GM23338 (cell line): ENCODE data around the gene LRP1B. TPM values are rescaled to one million over a fixed set of nuclear protein-coding genes. Genes with fewer than 3 reads are reported as not detected.

ENCODE experiments used
- ATAC-seq: fragments of 200-7000 bp; cut with Tn5 transposase; 3 replicates; pipeline ENCODE4 v1.9.1; 2020
- DNase-seq: peaks from one replicate; pipeline ENCODE4 v3.0.0-alpha.2; 2015; ENCODE audit warnings: low spot score
- H2AFZ ChIP-seq: fragments of 200-600 bp; sonication (generic); 2 replicates; pipeline ENCODE4 v1.8.0; 2016; ENCODE audit warnings: antibody characterized with exemption, mild to moderate bottlenecking, moderate library complexity
- H3F3A ChIP-seq: fragments of 200-600 bp; sonication (generic); replicated peaks from 2 replicates; pipeline ENCODE4 v1.8.0; 2017; ENCODE audit warnings: antibody characterized with exemption, mixed run types, low read depth
- H3K27ac ChIP-seq: fragments of 200-600 bp; sonication (generic); 2 replicates; pipeline ENCODE4 v1.6.1; 2016; ENCODE audit warnings: low read depth
- H3K27me3 ChIP-seq: fragments of 200-600 bp; sonication (generic); 2 replicates; pipeline ENCODE4 v1.8.0; 2016; ENCODE audit warnings: mild to moderate bottlenecking, mixed run types, moderate library complexity; ENCODE audit not compliant: insufficient read depth
- H3K36me3 ChIP-seq: fragments of 200-600 bp; sonication (generic); 2 replicates; pipeline ENCODE4 v1.8.0; 2016; ENCODE audit warnings: mild to moderate bottlenecking; ENCODE audit not compliant: insufficient read depth
- H3K4me1 ChIP-seq: fragments of 200-600 bp; sonication (generic); 2 replicates; pipeline ENCODE4 v1.8.0; 2016; ENCODE audit warnings: mild to moderate bottlenecking, moderate library complexity; ENCODE audit not compliant: insufficient read depth
- H3K4me2 ChIP-seq: fragments of 200-600 bp; sonication (generic); 2 replicates; pipeline ENCODE4 v1.7.1; 2017; ENCODE audit warnings: mixed run types
- H3K4me3 ChIP-seq: fragments of 200-600 bp; sonication (generic); 2 replicates; pipeline ENCODE4 v1.6.1; 2016; ENCODE audit warnings: mixed run types
- H3K79me2 ChIP-seq: fragments of 200-600 bp; sonication (generic); replicated peaks from 2 replicates; pipeline ENCODE4 v1.8.0; 2017; ENCODE audit warnings: mild to moderate bottlenecking; ENCODE audit not compliant: insufficient read depth
- H3K9me2 ChIP-seq: fragments of 200-600 bp; sonication (generic); 2 replicates; pipeline ENCODE4 v1.8.0; 2017; ENCODE audit not compliant: insufficient read depth
- H4K20me1 ChIP-seq: fragments of 200-600 bp; sonication (generic); replicated peaks from 2 replicates; pipeline ENCODE4 v1.8.0; 2017; ENCODE audit warnings: mild to moderate bottlenecking; ENCODE audit not compliant: insufficient read depth
- H3K27ac Mint-ChIP-seq: 2 replicates; pipeline ENCODE4 v1.8.0; 2020; ENCODE audit warnings: inconsistent platforms, mild to moderate bottlenecking, moderate library complexity, mixed read lengths
- H3K27me3 Mint-ChIP-seq: 3 replicates; pipeline ENCODE4 v1.8.0; 2022; ENCODE audit warnings: low read depth, mild to moderate bottlenecking, moderate library complexity, mixed read lengths, inconsistent platforms; ENCODE audit not compliant: insufficient read depth, poor library complexity
- H3K36me3 Mint-ChIP-seq: 3 replicates; pipeline ENCODE4 v1.8.0; 2021; ENCODE audit warnings: low read depth, mild to moderate bottlenecking, inconsistent platforms, moderate library complexity, mixed read lengths
- H3K4me1 Mint-ChIP-seq: 3 replicates; pipeline ENCODE4 v1.8.0; 2020; ENCODE audit warnings: mild to moderate bottlenecking, inconsistent platforms, mixed read lengths
- H3K4me3 Mint-ChIP-seq: 3 replicates; pipeline ENCODE4 v1.8.0; 2021; ENCODE audit warnings: moderate library complexity, mild to moderate bottlenecking, inconsistent platforms, mixed read lengths
- H3K9me3 Mint-ChIP-seq: 3 replicates; pipeline ENCODE4 v1.8.0; 2020; ENCODE audit warnings: moderate library complexity, mild to moderate bottlenecking, inconsistent platforms, mixed read lengths
- CREB1 ChIP-seq: fragments of 250-450 bp; sonication (Bioruptor Pico); IDR thresholded peaks from 2 replicates; pipeline ENCODE4 v1.5.0; 2020; ENCODE audit warnings: low read depth, mild to moderate bottlenecking, moderate library complexity
- EZH2 ChIP-seq: fragments of 200-600 bp; sonication (generic); IDR thresholded peaks from one replicate; pipeline ENCODE4 v1.8.0; 2017; ENCODE audit warnings: antibody characterized with exemption, mild to moderate bottlenecking, low read depth; ENCODE audit not compliant: unreplicated experiment
- EZH2phosphoT487 ChIP-seq: fragments of 200-600 bp; sonication (generic); IDR thresholded peaks from one replicate; pipeline ENCODE4 v1.8.1; 2018; ENCODE audit warnings: antibody characterized with exemption; ENCODE audit not compliant: unreplicated experiment
- JUNB ChIP-seq: IDR thresholded peaks from one replicate; pipeline ENCODE4 v1.6.1; 2016; ENCODE audit warnings: antibody characterized with exemption; ENCODE audit not compliant: unreplicated experiment
- NANOG ChIP-seq: IDR thresholded peaks from 2 replicates; pipeline ENCODE4 v1.6.1; 2016; ENCODE audit warnings: antibody characterized with exemption, borderline replicate concordance
- POLR2AphosphoS5 ChIP-seq: IDR thresholded peaks from 2 replicates; pipeline ENCODE4 v1.6.1; 2016; ENCODE audit warnings: antibody characterized with exemption, low read depth
- STAT1 ChIP-seq: IDR thresholded peaks from one replicate; pipeline ENCODE4 v1.6.1; 2016; ENCODE audit warnings: antibody characterized with exemption; ENCODE audit not compliant: unreplicated experiment
- ZNF114 ChIP-seq: fragments of 250-450 bp; sonication (Bioruptor Pico); IDR thresholded peaks from 2 replicates; pipeline ENCODE4 v1.5.0; 2020; ENCODE audit warnings: mild to moderate bottlenecking, moderate library complexity
- ZNF331 ChIP-seq: fragments of 250-450 bp; sonication (Bioruptor Pico); IDR thresholded peaks from 2 replicates; pipeline ENCODE4 v1.5.0; 2020; ENCODE audit warnings: low read depth, mild to moderate bottlenecking, moderate library complexity
- polyA plus RNA-seq: library from polyadenylated mRNA; unstranded; fragments of >200 nt; fragmentation: Nextera tagmentation; extraction: Ambion mirVana; gene quantifications from 2 replicates; pipeline ENCODE4 v1.2.1, GENCODE V29; 2016
- total RNA-seq: library from RNA; depleted of rRNA; stranded (reverse); fragments of >200 nt; shearing (Covaris generic); gene quantifications from 2 replicates; pipeline ENCODE4 v1.2.3, GENCODE V29; 2014
- TF ChIP-seq, protein P1 (sequence below): fragments of 250-450 bp; sonication (Bioruptor Pico); IDR thresholded peaks from 2 replicates; pipeline ENCODE4 v1.5.0; 2020; ENCODE audit warnings: mild to moderate bottlenecking, moderate library complexity
- TF ChIP-seq, protein P2 (sequence below): IDR thresholded peaks from one replicate; pipeline ENCODE4 v1.6.1; 2018; ENCODE audit warnings: antibody characterized with exemption; ENCODE audit not compliant: unreplicated experiment
- TF ChIP-seq, protein P3 (sequence below): IDR thresholded peaks from 2 replicates; pipeline ENCODE4 v1.6.1; 2016; ENCODE audit warnings: antibody characterized with exemption
- TF ChIP-seq, protein P4 (sequence below), 2 experiments: fragments of 200-600 bp in 1 of 2; sonication (generic) in 1 of 2; conservative IDR thresholded peaks; 2 replicates each; pipeline versions ENCODE4 v1.5.1 to v1.6.1; 2016 to 2017; ENCODE audit warnings: antibody characterized with exemption in 2 of 2, low read depth in 2 of 2, mild to moderate bottlenecking in 2 of 2, moderate library complexity in 1 of 2

Gene LRP1B
- total and polyA plus RNA-seq, 2 experiments from 2014 or later: 0.15 to 0.97 TPM

DNA sequence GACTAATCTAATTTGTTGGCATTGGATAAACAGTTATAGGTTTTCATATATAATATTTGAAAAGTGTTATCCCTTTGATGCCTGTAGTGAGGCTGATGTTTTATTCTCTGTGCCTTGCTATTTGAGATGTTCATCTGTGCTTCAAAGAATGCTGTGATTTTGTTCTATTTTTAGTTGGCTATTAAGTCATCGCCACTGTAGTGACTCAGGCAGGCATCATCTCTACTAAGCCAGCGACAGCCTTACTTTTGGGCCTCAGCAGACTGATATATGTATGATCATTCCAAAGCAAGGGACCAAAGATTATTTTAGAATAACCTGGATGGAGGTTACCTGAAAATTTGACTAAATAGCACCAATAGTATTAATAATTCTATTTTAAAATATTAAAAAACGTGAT lies 1676.1 kb downstream of the LRP1B start:
- no peak for ATAC-seq
- Mint-ChIP-seq H3K4me1 (no peaks in the 10 kb centered on the region), H3K9me3 (no peaks in the 10 kb centered on the region), H3K27me3 (no peaks in the 10 kb centered on the region), H3K4me3 (no peak overlapping the region), H3K27ac (no peak overlapping the region), H3K36me3 (no peaks in the 10 kb centered on the region)
- no peak for TF ChIP-seq STAT1
- TF ChIP-seq, protein P1, sequence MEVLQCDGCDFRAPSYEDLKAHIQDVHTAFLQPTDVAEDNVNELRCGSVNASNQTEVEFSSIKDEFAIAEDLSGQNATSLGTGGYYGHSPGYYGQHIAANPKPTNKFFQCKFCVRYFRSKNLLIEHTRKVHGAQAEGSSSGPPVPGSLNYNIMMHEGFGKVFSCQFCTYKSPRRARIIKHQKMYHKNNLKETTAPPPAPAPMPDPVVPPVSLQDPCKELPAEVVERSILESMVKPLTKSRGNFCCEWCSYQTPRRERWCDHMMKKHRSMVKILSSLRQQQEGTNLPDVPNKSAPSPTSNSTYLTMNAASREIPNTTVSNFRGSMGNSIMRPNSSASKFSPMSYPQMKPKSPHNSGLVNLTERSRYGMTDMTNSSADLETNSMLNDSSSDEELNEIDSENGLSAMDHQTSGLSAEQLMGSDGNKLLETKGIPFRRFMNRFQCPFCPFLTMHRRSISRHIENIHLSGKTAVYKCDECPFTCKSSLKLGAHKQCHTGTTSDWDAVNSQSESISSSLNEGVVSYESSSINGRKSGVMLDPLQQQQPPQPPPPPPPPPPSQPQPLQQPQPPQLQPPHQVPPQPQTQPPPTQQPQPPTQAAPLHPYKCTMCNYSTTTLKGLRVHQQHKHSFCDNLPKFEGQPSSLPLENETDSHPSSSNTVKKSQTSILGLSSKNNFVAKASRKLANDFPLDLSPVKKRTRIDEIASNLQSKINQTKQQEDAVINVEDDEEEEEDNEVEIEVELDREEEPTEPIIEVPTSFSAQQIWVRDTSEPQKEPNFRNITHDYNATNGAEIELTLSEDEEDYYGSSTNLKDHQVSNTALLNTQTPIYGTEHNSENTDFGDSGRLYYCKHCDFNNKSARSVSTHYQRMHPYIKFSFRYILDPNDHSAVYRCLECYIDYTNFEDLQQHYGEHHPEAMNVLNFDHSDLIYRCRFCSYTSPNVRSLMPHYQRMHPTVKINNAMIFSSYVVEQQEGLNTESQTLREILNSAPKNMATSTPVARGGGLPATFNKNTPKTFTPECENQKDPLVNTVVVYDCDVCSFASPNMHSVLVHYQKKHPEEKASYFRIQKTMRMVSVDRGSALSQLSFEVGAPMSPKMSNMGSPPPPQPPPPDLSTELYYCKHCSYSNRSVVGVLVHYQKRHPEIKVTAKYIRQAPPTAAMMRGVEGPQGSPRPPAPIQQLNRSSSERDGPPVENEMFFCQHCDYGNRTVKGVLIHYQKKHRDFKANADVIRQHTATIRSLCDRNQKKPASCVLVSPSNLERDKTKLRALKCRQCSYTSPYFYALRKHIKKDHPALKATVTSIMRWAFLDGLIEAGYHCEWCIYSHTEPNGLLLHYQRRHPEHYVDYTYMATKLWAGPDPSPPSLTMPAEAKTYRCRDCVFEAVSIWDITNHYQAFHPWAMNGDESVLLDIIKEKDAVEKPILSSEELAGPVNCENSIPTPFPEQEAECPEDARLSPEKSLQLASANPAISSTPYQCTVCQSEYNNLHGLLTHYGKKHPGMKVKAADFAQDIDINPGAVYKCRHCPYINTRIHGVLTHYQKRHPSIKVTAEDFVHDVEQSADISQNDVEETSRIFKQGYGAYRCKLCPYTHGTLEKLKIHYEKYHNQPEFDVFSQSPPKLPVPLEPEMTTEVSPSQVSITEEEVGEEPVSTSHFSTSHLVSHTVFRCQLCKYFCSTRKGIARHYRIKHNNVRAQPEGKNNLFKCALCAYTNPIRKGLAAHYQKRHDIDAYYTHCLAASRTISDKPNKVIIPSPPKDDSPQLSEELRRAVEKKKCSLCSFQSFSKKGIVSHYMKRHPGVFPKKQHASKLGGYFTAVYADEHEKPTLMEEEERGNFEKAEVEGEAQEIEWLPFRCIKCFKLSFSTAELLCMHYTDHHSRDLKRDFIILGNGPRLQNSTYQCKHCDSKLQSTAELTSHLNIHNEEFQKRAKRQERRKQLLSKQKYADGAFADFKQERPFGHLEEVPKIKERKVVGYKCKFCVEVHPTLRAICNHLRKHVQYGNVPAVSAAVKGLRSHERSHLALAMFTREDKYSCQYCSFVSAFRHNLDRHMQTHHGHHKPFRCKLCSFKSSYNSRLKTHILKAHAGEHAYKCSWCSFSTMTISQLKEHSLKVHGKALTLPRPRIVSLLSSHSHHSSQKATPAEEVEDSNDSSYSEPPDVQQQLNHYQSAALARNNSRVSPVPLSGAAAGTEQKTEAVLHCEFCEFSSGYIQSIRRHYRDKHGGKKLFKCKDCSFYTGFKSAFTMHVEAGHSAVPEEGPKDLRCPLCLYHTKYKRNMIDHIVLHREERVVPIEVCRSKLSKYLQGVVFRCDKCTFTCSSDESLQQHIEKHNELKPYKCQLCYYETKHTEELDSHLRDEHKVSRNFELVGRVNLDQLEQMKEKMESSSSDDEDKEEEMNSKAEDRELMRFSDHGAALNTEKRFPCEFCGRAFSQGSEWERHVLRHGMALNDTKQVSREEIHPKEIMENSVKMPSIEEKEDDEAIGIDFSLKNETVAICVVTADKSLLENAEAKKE (CRISPR knock-in tag): no peak
- TF ChIP-seq EZH2: no peak
- TF ChIP-seq NANOG: no peak
- TF ChIP-seq, protein P2, sequence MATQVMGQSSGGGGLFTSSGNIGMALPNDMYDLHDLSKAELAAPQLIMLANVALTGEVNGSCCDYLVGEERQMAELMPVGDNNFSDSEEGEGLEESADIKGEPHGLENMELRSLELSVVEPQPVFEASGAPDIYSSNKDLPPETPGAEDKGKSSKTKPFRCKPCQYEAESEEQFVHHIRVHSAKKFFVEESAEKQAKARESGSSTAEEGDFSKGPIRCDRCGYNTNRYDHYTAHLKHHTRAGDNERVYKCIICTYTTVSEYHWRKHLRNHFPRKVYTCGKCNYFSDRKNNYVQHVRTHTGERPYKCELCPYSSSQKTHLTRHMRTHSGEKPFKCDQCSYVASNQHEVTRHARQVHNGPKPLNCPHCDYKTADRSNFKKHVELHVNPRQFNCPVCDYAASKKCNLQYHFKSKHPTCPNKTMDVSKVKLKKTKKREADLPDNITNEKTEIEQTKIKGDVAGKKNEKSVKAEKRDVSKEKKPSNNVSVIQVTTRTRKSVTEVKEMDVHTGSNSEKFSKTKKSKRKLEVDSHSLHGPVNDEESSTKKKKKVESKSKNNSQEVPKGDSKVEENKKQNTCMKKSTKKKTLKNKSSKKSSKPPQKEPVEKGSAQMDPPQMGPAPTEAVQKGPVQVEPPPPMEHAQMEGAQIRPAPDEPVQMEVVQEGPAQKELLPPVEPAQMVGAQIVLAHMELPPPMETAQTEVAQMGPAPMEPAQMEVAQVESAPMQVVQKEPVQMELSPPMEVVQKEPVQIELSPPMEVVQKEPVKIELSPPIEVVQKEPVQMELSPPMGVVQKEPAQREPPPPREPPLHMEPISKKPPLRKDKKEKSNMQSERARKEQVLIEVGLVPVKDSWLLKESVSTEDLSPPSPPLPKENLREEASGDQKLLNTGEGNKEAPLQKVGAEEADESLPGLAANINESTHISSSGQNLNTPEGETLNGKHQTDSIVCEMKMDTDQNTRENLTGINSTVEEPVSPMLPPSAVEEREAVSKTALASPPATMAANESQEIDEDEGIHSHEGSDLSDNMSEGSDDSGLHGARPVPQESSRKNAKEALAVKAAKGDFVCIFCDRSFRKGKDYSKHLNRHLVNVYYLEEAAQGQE: no peak
- TF ChIP-seq, protein P3, sequence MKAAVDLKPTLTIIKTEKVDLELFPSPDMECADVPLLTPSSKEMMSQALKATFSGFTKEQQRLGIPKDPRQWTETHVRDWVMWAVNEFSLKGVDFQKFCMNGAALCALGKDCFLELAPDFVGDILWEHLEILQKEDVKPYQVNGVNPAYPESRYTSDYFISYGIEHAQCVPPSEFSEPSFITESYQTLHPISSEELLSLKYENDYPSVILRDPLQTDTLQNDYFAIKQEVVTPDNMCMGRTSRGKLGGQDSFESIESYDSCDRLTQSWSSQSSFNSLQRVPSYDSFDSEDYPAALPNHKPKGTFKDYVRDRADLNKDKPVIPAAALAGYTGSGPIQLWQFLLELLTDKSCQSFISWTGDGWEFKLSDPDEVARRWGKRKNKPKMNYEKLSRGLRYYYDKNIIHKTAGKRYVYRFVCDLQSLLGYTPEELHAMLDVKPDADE: no peak
- TF ChIP-seq ZNF331 (CRISPR knock-in tag): no peak
- no peak for TF ChIP-seq CREB1 (CRISPR knock-in tag)
- no peak for TF ChIP-seq ZNF114
- TF ChIP-seq, protein P4, sequence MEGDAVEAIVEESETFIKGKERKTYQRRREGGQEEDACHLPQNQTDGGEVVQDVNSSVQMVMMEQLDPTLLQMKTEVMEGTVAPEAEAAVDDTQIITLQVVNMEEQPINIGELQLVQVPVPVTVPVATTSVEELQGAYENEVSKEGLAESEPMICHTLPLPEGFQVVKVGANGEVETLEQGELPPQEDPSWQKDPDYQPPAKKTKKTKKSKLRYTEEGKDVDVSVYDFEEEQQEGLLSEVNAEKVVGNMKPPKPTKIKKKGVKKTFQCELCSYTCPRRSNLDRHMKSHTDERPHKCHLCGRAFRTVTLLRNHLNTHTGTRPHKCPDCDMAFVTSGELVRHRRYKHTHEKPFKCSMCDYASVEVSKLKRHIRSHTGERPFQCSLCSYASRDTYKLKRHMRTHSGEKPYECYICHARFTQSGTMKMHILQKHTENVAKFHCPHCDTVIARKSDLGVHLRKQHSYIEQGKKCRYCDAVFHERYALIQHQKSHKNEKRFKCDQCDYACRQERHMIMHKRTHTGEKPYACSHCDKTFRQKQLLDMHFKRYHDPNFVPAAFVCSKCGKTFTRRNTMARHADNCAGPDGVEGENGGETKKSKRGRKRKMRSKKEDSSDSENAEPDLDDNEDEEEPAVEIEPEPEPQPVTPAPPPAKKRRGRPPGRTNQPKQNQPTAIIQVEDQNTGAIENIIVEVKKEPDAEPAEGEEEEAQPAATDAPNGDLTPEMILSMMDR (conservative IDR thresholded peaks at IDR 0.05; ENCODE audit: low read depth in 2 of 2): no peak
- no peak for TF ChIP-seq JUNB
- TF ChIP-seq POLR2AphosphoS5: no peak
- no peak for TF ChIP-seq EZH2phosphoT487
- Histone ChIP-seq H3K79me2 (no peaks in the 10 kb centered on the region), H3K27me3 (no peaks in the 10 kb centered on the region), H3K36me3 (no peaks in the 10 kb centered on the region), H2AFZ (no peak overlapping the region), H3K27ac (no peak overlapping the region), H4K20me1 (no peaks in the 10 kb centered on the region), H3K4me1 (no peaks in the 10 kb centered on the region), H3K9me2 (no peaks in the 10 kb centered on the region), H3K4me2 (no peak overlapping the region), H3K4me3 (no peak overlapping the region), H3F3A (no peaks in the 10 kb centered on the region)
- no peak for DNase-seq
